Measurements from ENCODE around the gene PEF1. TPM values are rescaled to one million over a fixed set of nuclear protein-coding genes. Genes with fewer than 3 reads are reported as not detected.

Gene PEF1
- total and polyA plus RNA-seq, 2 donors (not counting 3 experiments of a cell fraction or from before 2014, with no cell fraction given) = 73.3 to 161 TPM

- DNase-seq (ENCODE audit: low read depth, low spot score) (no peak), FAIRE-seq (no peak)
- CTCF ChIA-PET = interaction anchor here (1.2 to 1.5 kb wide), 3 partner anchors 13 to 38 kb away, joined by 3 to 5 read pairs (median 5); no protein-coding TSS in a partner anchor
- Histone ChIP-seq H3K9me1 (replicated peaks; ENCODE audit: control insufficient read depth, extremely low read depth, insufficient read depth, low read length) (no peaks in the 10 kb centered on the region), H4K20me1 (replicated peaks; ENCODE audit: control insufficient read depth, extremely low read depth, insufficient read depth, low read length) (no peaks in the 10 kb centered on the region), H3K4me1 (ENCODE audit: control insufficient read depth, extremely low read depth, insufficient read depth, low read length) (peaks cover 16% of the 10 kb centered on the region), H3K79me2 (ENCODE audit: control insufficient read depth, insufficient read depth, low read length) (no peaks in the 10 kb centered on the region), H2AFZ (ENCODE audit: low read depth, low read length) (no peak overlapping the region), H3K4me3 (replicated peaks in 1 of 3; ENCODE audit: insufficient read depth in 1 of 3, low read depth in 1 of 3, low read length in 3 of 3) (no peak overlapping the region), H3K9ac (replicated peaks; ENCODE audit: extremely low read depth, insufficient read depth, low read length) (no peak overlapping the region), H3K36me3 (ENCODE audit: control insufficient read depth in 2 of 2, extremely low read depth in 1 of 2, insufficient read depth in 2 of 2, low read length in 2 of 2) (no peaks in the 10 kb centered on the region), H3K27me3 (ENCODE audit: control insufficient read depth in 2 of 2, insufficient read depth in 2 of 2, low read length in 2 of 2) (no peaks in the 10 kb centered on the region), H3K27ac (ENCODE audit: insufficient read depth, low read depth, low read length) (no peak overlapping the region), H3K4me2 (ENCODE audit: insufficient read depth, low read length) (no peak overlapping the region), H3K9me3 (replicated peaks; ENCODE audit: control insufficient read depth, insufficient read depth, low read length) (no peaks in the 10 kb centered on the region)
- TF ChIP-seq POLR2A (IDR thresholded peaks at IDR 0.05; ENCODE audit: low read depth, low read length) (no peak), JUN (IDR thresholded peaks at IDR 0.05; ENCODE audit: borderline replicate concordance, insufficient read depth, insufficient read length, low read depth) (no peak), CTCF (IDR thresholded peaks at IDR 0.05; ENCODE audit: extremely low read depth in 1 of 2, insufficient read depth in 1 of 2, low read depth in 1 of 2, low read length in 2 of 2) (no peak), MAX (IDR thresholded peaks at IDR 0.05; ENCODE audit: insufficient read depth, insufficient read length) (no peak), POLR2AphosphoS5 (IDR thresholded peaks at IDR 0.05; ENCODE audit: insufficient read depth, low read depth, low read length) (no peak), EZH2 (IDR thresholded peaks at IDR 0.05; ENCODE audit: borderline replicate concordance, low read depth, low read length, severe bottlenecking) (no peak), MYC (IDR thresholded peaks at IDR 0.05; ENCODE audit: low read depth, low read length) (no peak)
- intact Hi-C loops (cut with micrococcal nuclease) (no loop called here), dilution Hi-C loops (cut with MboI; ENCODE audit: extremely low pct_ligation_motif_present, low sequenced_read_pairs) (no loop called here)
- no TSS peak for BruUV-seq (replicated peaks)
- POLR2A ChIA-PET = no interaction called here
Measured at GRCh38 chr1:31677401-31677800, 32.7 kb upstream of the PEF1 start.
